IPS-NIHi11 (cell line): ENCODE results near the gene MKS1.

Experiments used
- DNase-seq: peaks from one replicate; pipeline ENCODE4 v3.0.0; 2012; ENCODE audit warnings: mixed read lengths, low spot score

MKS1 gene

DNA sequence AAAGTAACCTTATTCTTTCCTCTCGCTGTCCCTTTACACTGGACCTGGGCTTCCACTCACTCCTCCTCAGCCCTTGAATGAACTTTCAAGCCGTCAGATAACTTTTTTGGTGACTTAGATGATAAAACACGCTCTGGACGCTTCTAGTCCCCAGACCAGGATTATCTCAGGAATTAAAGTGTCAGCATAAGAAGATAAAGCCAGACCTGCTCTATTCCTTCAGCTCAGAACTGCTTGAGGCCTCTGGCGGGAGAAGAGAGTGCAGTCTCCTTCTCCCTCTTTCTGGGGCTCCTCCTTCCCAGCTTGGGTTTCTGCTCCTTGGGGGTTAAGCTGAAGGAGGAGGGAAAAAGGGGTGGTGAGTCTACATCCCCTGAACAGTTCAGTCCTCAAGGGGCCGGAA, 25.9 kb upstream of the MKS1 start:
- no peak for DNase-seq

DNA sequence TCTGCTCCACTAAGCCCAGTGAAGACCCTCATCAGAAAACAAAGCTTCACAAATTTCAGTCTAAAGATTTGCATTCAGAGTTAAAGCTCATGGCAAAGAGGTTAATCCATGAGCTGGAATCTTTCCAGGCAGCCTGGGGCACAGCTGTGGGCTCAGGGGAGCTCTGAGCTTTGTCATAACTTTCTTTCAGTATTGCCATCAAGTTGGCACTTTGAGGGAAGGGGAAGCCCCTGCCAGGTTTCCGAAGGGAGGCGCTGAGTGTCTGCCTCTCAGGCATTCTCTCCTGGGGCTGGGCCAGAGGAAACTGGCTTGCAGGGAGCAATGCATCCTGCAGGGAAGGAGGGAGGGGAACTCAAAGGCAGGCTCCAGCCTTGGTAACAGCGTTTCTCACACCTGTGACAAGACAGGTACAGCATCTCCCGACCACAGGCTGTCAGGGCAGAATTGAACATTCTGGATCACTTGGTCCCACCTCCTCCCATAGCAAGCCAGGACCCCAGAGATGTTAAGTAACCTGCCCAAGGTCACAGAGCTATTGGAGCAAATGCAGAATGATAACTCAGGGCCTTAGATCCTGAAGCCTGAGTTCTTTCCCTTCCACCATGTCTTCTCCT, 23.2 kb upstream of the MKS1 start:
- peak; percentile 52 for DNase-seq

DNA sequence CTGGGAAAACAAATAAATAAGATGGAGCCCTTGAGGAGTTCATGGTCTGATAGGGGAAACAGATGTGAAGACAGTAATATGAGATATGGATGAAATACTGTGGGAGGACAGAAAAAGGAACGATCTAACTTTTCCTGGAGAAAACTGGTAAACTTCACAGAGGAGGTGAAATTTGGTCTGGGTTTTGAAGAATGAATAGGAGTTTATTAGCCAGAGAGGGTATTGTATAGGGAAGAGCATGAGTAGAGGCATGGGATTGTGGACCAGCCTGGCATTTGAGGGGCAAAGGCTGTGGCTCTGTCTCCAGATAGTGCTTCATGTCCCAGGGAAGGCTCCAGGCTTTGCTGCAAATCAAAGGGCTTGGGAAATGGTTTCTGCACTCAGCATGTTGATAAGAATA, 20.9 kb upstream of the MKS1 start:
- DNase-seq = no peak

DNA sequence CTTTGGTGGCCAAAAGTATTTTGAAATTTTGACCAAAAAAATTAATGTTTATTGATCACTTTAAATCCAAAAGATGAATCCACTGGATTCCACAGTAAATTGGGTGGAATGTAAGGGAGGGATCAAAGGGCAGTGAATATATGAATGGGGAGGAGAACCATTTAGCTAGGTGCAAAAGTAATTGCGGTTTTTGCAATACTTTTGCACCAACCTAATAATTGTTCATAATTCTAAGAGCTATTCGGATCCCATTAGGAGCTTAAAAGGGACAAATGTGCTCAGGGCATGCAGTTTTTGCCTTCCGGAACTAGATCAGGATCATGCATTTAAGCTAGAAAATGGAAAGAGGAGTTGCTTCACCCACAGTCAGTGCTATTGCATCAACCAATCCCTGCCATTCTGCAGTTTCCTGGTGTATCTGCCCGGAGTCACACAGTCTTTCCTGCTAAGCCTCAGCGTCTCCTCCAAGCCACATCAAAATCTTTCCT, 19.1 kb upstream of the MKS1 start, which contains the start of gene LPO:
LPO (plus strand) TSS at position 438 of the 488 bp plus-strand sequence. CDS start 4,396 bp downstream, outside the sequence.
- DNase-seq = no peak

DNA sequence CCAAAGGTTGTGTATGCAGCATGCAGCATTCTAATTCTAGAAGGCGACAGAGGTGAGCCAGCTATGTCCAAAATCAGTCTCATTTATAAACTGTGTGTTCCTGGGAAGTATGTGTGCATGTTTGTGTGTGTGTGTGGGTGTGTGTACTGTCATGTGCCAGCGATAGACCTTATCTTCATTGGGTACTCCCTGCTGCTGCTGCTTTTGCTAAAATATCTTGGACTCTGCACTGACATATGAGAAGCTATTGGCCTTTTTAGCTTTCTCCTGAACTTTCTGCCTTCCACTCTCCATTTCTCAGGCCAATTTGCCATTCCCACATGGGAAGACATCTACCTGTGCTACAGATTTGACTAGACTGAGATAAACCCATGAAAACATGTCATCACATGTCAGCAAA, 17.3 kb upstream of the MKS1 start:
- no peak for DNase-seq

DNA sequence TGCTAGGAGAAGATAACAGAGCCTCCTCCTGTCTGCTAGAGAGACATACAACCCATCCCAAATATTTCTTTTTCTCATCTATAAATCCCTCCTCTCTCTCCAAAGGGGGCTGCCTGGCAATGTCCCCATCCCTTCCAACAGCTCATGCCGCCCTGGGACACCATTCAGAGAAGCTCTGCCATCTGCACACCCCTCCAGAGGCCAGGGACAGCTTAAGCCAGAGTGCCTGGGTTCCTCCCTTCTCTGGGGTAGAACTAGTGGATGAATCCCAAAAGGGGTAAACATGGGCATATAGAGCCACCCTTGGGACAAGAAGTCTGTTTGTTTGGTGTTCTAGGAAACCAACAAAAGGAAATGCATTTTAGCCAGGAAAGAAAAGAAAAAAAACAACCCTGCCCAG, 16.8 kb upstream of the MKS1 start:
- no peak for DNase-seq

DNA sequence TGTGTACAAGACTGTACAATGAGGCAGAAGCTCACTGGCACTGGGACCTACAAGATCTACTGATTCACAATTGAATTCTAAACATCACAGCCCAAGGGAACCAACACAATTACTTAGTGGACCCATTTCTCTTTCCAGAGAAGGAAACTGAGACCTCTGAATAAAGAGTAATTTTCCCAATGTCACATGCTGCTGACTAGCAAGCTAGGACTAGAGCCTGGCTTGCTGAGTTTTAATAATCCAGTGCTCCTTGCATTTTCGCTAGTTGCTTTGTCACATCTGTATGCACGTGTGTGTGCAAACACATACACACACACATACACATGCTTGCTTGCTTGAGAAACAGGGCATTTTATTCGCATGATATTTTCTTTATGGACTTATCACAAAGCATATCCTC, 15.5 kb upstream of the MKS1 start:
- no peak for DNase-seq

DNA sequence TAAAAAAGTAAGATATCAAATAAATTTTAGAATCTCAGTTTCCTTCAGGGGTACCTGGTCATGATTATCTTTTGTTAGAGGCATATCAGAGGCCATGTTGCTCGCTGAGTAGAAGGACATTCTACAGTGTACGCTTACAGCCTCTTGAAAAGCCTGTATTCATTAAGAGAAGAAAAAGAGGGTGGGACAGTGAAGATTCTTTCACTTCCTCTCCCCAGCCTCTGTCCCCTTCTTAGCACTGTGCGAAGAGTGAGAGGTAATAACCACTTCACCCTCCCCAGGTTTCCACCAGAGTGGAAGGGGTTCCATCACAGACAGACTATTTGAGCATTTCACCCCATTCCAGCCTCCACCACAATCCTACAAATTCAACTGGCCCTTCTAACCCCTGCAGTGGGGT, 14.5 kb upstream of the MKS1 start:
- DNase-seq = no peak

DNA sequence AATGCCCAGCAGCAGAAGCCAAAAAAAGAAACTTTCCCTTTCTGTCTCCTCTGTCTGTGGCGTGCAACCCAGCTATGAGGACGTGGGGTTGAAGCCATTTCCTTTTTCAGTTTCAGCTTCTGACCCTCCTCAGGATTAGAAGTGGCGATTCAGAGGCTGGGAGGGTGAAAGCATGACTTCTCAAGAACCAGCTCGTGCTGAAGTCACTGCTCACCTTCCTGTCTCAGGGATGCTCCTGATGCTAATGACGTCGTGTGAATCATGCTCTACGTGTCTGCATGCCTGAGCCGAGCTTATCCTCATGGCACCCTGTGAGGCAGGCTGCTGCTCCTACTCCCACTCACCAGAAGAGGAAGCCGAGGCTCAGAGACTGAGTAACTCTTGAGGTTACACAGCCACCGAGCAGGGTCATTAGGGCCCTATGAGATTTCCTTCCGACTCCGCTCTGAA, 13.7 kb upstream of the MKS1 start:
- no peak for DNase-seq

DNA sequence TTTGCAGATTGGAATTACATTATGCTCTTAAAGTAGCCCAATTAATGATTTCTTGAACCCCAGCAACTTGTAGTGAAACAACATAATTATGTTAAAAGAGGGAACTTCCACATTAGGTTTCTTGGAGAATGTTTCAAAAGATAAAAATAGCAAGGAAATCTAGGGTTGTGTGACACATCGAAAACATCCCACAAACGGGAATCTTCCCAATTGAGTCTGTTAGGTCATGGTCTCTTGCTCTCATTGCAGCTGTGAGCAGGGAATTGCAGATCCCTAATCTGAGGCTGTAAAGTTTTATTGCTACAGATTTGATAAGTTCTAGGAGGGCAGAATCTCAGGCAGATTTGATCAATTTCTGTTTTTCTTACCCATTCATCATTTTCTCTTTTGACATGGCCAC, 12.6 kb upstream of the MKS1 start:
- no peak for DNase-seq

DNA sequence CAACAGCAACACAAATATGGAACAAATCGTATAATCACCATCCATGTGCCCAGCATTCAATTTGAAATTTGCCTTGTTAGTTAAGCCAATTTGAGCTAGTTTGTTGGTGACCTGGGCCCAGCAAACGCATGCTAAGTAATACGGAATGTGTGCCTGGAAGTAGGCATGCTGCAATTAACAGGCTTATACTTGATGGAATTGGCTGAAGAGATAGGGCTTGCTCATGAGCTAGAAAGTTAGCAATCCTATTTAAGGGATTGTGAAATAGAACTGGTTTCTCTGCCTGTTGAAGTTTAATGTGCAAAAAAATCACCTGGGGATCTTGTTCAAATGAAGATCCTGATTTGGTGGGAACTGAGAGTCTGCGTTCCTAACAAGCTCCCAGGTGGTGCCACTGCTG, 10.8 kb upstream of the MKS1 start:
- no peak for DNase-seq

DNA sequence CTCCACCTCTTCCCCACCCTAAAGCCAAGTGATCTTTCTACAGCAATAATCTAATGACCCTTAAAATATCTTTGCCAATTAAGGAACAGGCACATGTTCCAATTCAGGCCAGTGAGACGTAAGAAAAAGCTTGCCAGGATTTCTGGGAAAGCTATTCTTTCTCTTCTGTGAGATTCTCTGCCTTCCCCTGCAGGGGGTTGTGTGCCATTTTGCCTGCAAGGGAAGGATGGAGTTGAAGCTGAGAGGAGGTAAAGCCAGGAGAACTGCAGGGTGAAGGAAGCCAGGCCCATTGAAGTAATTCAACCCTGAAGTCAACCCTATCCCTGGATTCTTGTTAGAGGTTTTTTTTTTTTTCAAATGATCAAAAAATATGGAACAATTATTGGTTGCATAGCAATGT, 10.3 kb upstream of the MKS1 start:
- DNase-seq = no peak

DNA sequence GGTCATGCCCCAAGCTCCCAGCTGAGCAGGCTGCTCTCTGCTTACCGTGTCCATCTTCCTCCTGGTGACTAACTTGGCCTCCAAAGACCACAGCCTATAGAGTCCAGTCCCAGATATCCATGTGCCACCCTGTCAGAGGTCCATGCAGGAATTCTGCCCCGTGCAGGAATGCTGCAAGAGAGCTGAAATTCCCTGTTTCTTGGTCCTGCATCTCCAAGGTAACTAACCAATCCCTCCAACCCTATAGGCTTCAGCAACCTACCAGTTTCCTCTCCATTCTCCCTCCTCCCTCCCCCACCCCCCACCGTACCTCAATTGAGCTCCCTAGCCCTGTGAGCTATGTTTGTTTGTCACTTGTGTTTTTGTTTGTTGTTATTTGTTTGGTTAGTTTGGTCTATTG, 9.6 kb upstream of the MKS1 start:
- DNase-seq = no peak

DNA sequence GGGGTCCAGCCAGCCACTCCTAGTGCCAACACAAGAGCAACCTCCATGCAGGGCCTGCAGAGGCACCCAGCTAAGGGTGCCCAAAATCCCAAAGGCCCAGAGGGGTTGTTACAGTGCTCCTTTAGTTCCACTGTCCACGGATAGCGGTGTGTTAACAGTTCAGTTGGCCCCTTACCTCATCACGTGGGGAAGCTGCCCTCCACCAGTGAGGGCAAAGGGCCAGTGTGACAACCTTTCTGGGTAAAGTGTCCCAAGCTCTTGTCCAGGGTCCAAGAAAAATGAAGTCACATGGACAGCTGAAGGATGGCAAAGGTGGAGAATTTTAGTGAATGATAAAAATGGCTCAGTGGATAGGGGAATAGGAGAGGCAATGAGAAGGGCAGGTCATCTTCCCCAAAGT, 8.7 kb upstream of the MKS1 start:
- DNase-seq = no peak

DNA sequence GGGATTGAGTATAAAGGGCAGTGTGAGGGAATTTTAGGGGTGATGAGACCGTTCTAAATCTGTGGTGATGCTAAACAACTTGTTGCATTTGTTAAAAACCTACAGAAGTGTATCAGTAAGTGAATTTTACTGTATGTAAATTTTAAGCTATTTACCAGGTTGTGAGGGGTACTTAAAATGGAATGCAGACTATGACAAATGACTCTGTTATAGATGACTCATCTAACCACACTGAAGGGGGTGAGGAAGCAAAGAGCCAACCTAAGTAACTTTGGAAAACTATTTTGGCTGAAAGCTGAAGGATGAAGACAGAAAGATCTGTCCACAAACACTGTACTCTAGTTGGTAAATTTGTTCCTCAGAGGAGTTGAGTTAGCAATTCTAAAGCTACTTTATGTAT, 5.3 kb upstream of the MKS1 start:
- DNase-seq = no peak

DNA sequence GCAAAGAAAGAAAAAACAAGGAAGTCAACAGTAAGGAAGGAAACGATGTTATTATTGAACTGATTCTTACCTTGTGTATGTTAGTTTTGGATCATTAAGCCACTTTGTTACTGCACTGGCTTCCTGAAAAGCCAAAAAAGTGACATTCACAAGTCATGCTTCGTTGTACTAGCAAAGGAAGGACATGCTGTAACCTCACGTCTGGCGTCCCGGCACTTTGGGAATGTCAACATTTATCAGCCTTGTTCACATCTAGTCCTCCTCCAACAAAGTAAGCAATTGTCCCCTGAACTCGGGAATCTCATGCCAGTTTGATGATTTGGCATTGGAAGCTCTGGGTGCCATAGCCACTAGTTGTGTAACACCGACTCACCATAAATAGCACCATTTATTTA, 731 bp upstream of the MKS1 start:
- DNase-seq = no peak

DNA sequence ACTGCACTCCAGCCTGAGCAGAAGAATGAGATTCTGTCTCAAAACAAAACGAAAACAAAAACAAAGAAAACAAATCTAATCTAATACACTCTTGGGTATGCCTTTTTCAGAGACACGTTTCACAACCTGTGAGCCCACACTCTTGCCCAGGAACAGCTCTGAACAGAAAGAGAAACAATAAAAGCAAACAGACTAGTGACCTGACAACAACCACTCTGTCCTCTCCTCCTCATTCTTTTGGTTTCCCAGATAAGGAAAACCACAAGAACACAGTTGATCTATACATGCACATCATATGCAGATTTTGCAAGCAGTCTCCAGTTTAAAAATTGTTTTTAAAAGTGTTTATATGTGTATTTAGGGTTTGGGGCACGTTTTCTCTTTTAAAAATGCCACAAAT, 1.3 kb downstream of the MKS1 start:
- no peak for DNase-seq

DNA sequence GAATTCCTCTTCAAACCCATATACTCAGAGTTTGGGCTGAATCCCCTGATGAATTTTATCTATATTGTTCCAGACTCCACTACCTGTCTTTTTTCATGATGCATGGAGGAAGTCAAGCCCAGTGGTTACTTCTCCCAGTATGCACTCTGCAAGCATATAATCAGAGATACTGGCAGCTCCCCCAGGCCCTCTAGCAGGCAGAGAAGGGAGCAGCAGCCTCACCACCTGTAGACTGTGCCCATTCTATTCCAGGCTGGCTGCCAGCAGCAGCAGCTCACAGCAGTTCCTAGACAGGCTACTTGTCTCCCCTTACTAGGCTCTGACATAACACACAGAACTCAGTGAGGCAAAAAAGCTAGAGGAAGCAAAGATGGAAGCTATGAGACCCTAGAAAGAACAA, 3.4 kb downstream of the MKS1 start:
- no peak for DNase-seq

DNA sequence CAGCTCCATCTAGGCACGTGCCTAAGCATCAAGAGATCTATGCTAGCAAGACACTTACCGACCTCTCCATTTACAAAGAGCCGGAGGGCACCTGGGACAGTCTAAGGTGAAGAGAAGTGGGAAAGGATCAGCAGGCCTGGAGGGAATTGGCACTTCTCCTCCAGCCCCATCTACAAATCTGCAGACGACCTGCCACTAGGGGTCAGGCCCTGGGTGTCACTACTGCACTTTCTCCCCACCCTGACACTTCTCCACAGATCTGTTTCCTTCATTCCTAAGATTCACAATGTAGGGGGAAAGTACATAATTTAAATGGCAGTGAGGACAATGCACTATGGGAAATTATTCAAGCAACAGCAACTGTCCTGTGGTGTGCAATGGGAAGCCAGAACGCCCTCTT, 8.1 kb downstream of the MKS1 start:
- DNase-seq = no peak

DNA sequence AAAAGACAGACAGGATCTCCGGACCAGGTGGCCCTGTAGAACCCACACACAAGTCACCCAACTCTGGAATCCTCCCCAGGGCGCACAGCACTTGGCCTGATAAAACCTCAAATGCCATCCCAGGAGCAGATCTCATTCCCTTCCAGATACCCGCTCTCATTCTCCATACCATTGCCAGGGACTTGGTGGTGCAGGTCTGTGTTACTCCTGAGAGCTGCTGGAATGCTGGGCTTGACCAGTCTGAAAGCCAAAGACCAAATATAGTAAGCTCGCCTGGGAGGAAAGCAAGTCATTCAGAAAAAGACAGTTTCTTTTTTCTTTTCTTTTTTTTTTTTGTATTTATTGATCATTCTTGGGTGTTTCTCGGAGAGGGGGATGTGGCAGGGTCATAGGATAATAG, 10.7 kb downstream of the MKS1 start:
- no peak for DNase-seq

DNA sequence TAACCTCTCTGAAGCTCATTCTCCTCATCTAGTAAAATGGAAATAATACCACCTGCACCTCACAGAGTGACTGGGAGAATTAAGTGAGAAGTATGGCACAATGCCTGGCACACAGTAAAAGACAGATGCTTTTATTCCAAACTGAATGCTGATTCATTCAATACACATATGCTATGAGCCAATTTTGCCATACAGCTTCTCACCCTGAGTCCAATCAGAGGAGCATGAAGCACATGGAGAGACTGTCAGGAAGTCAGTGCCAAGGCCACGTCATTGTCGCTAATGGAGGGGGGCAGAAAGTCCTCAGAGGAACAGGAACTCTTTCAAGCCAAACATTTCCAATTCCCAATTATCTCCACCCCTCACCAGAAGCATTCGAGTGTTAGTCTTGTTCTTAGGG, 11.6 kb downstream of the MKS1 start:
- DNase-seq = no peak

DNA sequence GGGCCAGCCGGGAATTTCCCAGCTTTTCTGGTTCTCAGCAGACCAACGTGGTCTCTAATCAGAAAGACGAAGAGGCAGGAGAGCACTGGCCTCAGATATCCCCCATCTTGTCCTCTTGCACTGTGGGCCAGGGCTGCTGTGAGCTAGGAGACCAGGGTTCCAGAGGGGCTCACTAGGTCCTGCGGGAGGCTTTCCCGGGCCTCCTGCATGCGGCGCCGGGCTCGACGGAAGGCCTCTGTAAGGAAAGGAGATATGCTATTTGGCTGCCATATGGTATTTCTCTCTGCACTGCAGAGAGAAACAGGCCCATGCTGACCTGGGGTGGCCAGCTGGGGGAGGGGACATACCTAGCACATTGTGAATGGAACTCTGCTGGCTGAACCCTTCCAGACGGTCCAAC, 13.1 kb downstream of the MKS1 start:
- no peak for DNase-seq

DNA sequence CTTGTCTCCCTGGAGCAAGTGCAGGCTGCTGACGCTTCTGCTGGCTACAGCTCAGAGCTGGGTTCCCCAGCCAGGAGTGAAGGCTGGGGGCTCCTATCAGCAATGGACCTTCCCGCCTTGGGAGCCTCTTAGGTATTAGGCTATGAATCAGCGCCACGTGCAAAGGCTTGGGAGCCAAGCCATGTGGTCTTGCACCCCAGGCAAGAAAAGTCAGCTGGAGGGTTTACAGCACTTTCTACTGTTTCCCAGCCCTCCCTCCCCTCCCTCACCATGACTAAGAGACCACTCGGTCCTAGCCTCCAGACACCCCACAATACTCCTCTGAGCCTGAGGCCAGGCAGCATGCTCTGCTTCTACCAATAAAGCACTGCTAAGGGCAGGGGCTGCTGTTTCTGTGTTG, 14.3 kb downstream of the MKS1 start:
- no peak for DNase-seq

DNA sequence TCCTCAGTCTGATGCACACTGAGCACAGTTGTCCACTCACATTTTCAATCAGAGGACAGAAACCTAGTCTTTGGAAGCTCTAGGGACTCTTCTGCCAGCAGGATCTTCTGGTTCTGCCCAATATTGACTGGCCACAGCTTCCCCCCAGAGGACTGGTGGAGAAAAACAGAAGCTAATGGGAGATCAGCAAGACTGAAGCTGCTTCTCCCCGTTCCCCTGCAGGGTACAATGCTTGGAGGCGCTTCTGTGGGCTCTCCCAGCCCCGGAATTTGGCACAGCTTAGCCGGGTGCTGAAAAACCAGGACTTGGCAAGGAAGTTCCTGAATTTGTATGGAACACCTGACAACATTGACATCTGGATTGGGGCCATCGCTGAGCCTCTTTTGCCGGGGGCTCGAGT, 16.2 kb downstream of the MKS1 start:
- no peak for DNase-seq
